ENCODE measurements around the gene CCDC90B. TPM values are rescaled to one million over a fixed set of nuclear protein-coding genes. Genes with fewer than 3 reads are reported as not detected.

Gene CCDC90B
- total and polyA plus RNA-seq, 2 of the 13 experiments (the other 11 are each of a cell fraction or from before 2014, with no cell fraction given), result 17.1 to 46.1 TPM

DNA sequence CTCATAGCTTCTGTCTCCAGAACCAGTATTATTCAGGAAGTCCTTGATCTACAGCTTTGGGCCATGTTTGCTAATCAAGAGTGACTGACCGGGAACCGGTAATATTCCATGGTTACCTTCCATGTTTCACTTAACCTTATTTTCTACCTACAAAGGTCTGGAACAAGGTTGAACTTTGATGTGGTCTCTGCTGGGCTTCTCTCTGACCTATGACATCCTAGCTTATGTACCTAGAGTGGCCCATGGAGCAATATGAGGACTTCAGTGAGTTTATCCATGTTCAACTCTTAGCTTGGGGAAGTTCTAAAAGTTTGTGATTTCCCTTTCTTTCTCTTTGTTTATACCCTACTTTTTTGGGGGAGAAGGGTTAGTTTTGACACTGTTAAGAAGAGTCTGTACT, 33.2 kb downstream of the CCDC90B start (continued):
- no peak for TF ChIP-seq SYNCRIP (IDR thresholded peaks at IDR 0.05; ENCODE audit: insufficient read depth, low read depth, low read length)
- TF ChIP-seq, protein P1, sequence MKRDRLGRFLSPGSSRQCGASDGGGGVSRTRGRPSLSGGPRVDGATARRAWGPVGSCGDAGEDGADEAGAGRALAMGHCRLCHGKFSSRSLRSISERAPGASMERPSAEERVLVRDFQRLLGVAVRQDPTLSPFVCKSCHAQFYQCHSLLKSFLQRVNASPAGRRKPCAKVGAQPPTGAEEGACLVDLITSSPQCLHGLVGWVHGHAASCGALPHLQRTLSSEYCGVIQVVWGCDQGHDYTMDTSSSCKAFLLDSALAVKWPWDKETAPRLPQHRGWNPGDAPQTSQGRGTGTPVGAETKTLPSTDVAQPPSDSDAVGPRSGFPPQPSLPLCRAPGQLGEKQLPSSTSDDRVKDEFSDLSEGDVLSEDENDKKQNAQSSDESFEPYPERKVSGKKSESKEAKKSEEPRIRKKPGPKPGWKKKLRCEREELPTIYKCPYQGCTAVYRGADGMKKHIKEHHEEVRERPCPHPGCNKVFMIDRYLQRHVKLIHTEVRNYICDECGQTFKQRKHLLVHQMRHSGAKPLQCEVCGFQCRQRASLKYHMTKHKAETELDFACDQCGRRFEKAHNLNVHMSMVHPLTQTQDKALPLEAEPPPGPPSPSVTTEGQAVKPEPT (CRISPR knock-in tag; IDR thresholded peaks at IDR 0.05; ENCODE audit: low read depth), result no peak
- TF ChIP-seq IRF2 (CRISPR knock-in tag; IDR thresholded peaks at IDR 0.05), result peak; percentile 56; the same call in 1 of the 2 replicates
- TF ChIP-seq POGZ (CRISPR knock-in tag; IDR thresholded peaks at IDR 0.05), result peak; percentile 87
- TF ChIP-seq ZBTB7B (CRISPR knock-in tag; IDR thresholded peaks at IDR 0.05), result no peak
- TF ChIP-seq ETV6 (CRISPR knock-in tag; conservative IDR thresholded peaks at IDR 0.05), result no peak
- TF ChIP-seq, protein P2, sequence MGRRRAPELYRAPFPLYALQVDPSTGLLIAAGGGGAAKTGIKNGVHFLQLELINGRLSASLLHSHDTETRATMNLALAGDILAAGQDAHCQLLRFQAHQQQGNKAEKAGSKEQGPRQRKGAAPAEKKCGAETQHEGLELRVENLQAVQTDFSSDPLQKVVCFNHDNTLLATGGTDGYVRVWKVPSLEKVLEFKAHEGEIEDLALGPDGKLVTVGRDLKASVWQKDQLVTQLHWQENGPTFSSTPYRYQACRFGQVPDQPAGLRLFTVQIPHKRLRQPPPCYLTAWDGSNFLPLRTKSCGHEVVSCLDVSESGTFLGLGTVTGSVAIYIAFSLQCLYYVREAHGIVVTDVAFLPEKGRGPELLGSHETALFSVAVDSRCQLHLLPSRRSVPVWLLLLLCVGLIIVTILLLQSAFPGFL (CRISPR knock-in tag; IDR thresholded peaks at IDR 0.05), result no peak
- no peak for TF ChIP-seq ZNF430 (CRISPR knock-in tag; IDR thresholded peaks at IDR 0.05)
- no peak for TF ChIP-seq ZNF768 (CRISPR knock-in tag; IDR thresholded peaks at IDR 0.05)
- no peak for TF ChIP-seq MED8 (CRISPR knock-in tag; IDR thresholded peaks at IDR 0.05; ENCODE audit: insufficient replicate concordance)
- no peak for TF ChIP-seq ZNF225 (CRISPR knock-in tag; IDR thresholded peaks at IDR 0.05)
- TF ChIP-seq ZNF468 (CRISPR knock-in tag; IDR thresholded peaks at IDR 0.05), result no peak
- TF ChIP-seq, protein P3, sequence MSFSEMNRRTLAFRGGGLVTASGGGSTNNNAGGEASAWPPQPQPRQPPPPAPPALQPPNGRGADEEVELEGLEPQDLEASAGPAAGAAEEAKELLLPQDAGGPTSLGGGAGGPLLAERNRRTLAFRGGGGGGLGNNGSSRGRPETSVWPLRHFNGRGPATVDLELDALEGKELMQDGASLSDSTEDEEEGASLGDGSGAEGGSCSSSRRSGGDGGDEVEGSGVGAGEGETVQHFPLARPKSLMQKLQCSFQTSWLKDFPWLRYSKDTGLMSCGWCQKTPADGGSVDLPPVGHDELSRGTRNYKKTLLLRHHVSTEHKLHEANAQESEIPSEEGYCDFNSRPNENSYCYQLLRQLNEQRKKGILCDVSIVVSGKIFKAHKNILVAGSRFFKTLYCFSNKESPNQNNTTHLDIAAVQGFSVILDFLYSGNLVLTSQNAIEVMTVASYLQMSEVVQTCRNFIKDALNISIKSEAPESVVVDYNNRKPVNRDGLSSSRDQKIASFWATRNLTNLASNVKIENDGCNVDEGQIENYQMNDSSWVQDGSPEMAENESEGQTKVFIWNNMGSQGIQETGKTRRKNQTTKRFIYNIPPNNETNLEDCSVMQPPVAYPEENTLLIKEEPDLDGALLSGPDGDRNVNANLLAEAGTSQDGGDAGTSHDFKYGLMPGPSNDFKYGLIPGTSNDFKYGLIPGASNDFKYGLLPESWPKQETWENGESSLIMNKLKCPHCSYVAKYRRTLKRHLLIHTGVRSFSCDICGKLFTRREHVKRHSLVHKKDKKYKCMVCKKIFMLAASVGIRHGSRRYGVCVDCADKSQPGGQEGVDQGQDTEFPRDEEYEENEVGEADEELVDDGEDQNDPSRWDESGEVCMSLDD (CRISPR knock-in tag; IDR thresholded peaks at IDR 0.05; ENCODE audit: borderline replicate concordance), result no peak
- TF ChIP-seq, protein P4, sequence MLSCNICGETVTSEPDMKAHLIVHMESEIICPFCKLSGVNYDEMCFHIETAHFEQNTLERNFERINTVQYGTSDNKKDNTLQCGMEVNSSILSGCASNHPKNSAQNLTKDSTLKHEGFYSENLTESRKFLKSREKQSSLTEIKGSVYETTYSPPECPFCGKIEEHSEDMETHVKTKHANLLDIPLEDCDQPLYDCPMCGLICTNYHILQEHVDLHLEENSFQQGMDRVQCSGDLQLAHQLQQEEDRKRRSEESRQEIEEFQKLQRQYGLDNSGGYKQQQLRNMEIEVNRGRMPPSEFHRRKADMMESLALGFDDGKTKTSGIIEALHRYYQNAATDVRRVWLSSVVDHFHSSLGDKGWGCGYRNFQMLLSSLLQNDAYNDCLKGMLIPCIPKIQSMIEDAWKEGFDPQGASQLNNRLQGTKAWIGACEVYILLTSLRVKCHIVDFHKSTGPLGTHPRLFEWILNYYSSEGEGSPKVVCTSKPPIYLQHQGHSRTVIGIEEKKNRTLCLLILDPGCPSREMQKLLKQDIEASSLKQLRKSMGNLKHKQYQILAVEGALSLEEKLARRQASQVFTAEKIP (CRISPR knock-in tag; IDR thresholded peaks at IDR 0.05; ENCODE audit: borderline replicate concordance), result no peak
- TF ChIP-seq BORCS8-MEF2B (CRISPR knock-in tag; IDR thresholded peaks at IDR 0.05), result no peak
- no peak for TF ChIP-seq SIX1 (CRISPR knock-in tag; IDR thresholded peaks at IDR 0.05; ENCODE audit: borderline replicate concordance)
- no peak for TF ChIP-seq ZNF564 (CRISPR knock-in tag; IDR thresholded peaks at IDR 0.05)
- no peak for TF ChIP-seq SALL2 (CRISPR knock-in tag; IDR thresholded peaks at IDR 0.05)
- TF ChIP-seq, protein P5, sequence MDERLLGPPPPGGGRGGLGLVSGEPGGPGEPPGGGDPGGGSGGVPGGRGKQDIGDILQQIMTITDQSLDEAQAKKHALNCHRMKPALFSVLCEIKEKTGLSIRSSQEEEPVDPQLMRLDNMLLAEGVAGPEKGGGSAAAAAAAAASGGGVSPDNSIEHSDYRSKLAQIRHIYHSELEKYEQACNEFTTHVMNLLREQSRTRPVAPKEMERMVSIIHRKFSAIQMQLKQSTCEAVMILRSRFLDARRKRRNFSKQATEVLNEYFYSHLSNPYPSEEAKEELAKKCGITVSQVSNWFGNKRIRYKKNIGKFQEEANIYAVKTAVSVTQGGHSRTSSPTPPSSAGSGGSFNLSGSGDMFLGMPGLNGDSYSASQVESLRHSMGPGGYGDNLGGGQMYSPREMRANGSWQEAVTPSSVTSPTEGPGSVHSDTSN (CRISPR knock-in tag; IDR thresholded peaks at IDR 0.05), result no peak
- TF ChIP-seq PHF5A (CRISPR knock-in tag; IDR thresholded peaks at IDR 0.05; ENCODE audit: low read depth, unreplicated experiment), result no peak
- no peak for TF ChIP-seq ZSCAN20 (CRISPR knock-in tag; IDR thresholded peaks at IDR 0.05; ENCODE audit: borderline replicate concordance)
- TF ChIP-seq FOXJ3 (CRISPR knock-in tag; IDR thresholded peaks at IDR 0.05; ENCODE audit: borderline replicate concordance), result peak; percentile 83
- TF ChIP-seq POLR2AphosphoS5 (IDR thresholded peaks at IDR 0.05; ENCODE audit: low read depth, low read length), result no peak
- peak; percentile 94; the same call in 1 of the 2 replicates for TF ChIP-seq CBFB (CRISPR knock-in tag; IDR thresholded peaks at IDR 0.05)

Measured in HepG2 (cell line).